Dedifferentiated amniotic fluid mesenchymal stem cell (primary cell): ENCODE data around the gene MYH6.
"Not testable (repeated sequence)": the region's sequence is repeated elsewhere in the genome, so short reads cannot be mapped to it uniquely, and the experiment has no call there.

Experiments
- DNase-seq: peaks from one replicate; pipeline ENCODE4 v3.0.0-alpha.2; 2016; ENCODE audit errors: extremely low spot score

The MYH6 gene

DNA sequence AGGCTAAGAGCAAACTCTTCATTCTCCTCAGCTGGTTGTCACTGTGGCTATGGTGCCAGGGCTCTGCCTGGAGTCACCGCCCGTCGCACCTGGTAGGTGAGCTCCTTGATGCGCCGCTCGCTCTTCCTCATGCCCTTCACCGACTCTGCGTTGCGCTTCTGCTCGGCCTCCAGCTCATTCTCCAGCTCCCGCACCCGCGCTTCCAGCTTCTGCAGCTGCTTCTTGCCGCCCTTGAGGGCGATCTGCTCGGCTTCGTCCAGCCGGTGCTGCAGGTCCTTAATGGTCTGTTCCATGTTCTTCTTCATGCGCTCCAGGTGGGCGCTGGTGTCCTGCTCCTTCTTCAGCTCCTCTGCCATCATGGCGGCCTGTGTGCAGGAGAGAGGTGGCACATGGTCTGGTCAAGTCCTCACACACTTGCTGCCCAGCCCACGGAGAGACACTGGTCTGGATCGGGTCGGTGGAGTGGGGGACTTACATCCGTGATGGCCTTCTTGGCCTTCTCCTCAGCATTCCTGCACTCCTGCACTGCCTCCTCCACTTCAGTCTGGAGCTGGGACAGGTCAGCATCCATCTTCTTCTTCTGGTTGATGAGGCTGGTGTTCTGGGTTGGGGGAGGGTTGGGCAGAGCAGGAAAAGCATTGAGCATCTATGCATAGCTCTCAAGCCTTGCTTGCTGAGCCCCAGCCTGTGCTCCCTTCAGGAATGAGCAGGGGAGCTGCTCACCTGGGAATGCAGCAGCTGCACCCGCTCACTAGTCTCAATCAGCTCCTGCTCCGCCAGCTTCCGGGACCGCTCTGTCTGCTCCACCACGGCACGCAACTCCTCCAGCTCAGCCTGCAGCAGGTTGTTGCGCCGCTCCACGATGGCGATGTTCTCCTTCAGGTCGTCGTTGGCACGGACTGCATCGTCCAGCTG, 7.1 kb upstream of the MYH6 start:
- DNase-seq, result no peak

GRCh38 chr14:23414254-23414653, 6.2 kb upstream of the MYH6 start:
- no peak for DNase-seq

- DNase-seq, result no peak
Observed at GRCh38 chr14:23413681-23414080, 5.6 kb upstream of the MYH6 start.

DNA sequence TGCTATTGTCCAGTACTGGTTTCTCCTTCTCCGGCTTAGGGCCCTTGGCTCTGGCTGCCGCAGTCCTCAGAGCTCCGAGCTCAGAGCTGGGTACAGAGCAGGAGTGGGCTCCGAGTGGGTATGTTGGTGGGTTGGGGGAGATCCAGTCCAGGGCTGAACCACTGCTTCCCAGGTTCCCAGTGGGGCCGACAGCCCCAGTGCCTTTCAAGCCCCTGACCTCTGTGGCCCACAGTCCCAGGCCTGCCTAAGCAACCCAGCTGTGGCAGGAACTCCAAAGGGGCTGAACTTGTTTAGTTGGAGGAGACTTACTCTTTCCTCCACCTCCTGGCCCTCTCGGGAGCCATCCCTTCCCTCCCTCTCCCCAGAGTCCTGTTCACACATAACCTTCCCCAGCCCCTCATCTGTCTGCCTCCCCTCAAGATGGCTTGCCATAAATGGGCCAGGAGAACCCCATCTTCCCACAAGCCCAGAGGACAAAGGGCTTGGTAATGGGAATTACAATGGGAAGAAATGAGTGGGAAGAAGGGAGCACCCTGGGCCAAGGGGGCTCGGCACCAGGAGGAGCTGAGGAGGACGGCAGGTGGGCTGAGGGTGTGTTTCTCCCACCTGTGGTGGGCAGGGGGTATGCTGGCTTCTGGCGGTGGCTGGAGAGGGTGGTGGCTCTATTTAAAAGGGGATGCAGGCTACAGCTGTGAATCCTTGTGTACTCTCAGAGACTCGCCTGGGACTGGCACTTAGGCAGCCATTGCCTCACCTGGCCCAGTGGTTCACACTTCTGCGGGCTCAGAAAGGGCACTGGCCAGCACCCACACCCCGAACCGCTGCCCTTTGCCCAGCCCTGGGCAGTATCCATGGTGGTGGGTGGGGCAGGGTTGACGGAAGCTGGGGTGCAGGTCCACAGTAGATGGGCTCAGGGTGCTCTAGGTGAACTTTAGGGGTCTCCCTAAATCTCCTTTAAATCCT, 3.8 kb upstream of the MYH6 start:
- no peak for DNase-seq

GRCh38 chr14:23409966-23410635, 2.0 kb upstream of the MYH6 start:
- no peak for DNase-seq

GRCh38 chr14:23409475-23409874, 1.4 kb upstream of the MYH6 start:
- DNase-seq, result no peak

DNA sequence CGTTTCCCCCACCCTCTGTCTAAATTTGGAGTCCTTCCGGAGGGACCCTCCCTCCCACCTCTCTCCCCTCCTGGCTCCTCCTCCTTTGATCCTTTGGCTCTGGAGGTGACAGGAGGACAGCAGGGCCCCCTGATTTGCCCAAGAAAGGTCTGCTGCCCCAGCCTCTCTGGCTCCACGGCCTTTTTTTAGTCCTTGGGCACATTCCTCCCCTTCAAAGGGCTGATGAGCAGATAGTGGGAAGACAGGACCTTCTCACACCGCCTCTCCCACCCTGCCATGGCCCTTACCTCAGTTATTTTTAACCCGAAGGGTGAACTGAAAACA, 196 bp upstream of the MYH6 start:
- DNase-seq, result no peak

DNA sequence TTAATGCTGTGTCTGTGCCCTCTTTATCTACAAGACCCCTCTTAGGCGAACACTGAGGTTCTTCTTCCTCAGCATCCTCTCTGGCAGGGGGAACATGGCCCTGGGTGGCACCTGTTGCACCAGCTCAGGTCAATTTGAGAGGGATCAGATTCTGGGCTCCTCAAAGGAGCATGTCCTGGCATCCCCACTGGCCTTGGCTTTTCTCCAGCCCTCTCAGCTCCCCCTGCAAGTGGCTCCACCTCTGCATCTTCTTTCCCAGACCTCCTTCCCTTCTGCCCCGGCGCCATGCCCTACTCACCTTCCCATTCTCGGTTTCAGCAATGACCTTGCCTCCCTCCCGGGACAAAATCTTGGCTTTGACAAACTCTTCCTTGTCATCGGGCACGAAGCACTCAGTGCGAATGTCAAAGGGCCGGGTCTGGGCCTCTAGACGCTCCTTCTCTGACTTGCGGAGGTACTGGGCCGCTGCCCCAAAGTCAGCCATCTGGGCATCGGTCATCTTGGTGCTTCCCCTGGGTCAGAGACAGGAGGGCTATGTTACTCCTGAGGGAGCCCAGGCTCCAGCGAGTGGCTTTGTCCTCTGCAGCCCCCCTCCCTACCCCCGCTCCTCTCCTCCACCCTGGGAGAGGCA, 1.2 kb downstream of the MYH6 start:
- no peak for DNase-seq

DNA sequence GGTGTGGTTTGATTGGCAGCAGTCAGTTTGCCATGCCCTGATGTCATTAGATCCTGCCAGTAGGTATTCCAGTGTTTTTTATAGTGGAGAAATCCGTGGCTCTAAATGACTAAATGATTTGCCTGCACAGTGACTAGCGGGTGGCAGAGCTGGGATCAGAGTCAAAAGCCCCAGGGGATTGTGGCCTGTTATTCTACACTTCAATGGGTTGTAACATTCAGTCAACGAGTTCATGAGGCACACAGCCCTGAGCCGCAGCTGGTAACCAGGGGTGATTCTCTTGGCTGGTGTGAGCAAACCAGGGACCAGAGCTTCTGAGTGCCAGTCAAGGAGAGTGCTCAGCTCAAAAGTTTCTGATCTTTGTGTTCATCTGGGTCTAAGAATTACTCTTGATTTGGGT, 1.8 kb downstream of the MYH6 start:
- no peak for DNase-seq

DNA sequence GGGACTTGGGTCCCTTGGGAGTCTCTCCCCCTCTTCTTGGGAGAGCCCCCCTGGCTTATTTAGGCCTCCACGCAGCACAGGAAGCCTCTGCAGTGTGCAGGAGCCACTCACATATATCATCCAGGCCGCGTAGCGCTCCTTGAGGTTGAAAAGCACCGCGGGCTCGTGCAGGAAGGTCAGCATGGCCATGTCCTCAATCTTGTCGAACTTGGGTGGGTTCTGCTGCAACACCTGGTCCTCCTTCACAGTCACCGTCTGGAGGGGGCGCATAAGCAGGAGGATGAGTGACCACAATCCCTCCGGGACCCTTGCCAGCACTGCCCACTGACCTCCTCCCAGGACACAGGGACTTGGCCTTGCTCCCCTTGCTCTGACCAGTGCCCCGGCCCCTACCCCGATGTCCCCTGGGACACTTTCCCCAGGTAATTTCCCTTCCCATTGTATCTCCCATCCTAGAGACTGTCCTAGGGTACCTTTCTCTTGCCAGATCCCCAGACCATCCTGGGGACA, 2.5 kb downstream of the MYH6 start:
- no peak for DNase-seq

DNA sequence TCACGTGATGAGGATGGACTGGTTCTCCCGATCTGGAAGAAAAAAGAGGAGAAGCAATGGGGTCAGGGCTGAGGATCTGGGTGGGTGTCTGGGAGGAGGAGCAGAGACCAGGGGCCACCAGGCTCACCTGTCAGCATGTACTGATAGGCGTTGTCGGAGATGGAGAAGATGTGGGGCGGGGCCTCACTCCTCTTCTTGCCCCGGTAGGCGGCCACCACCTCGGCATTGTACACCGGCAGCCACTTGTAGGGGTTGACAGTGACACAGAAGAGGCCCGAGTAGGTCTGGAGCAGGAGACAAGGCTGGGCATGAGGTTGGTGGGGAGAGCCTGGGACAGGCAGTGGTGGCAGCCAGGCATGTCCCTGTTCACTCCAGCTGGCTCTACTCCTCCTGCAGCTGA, 3.0 kb downstream of the MYH6 start:
- no peak for DNase-seq

GRCh38 chr14:23404331-23404900, 3.7 kb downstream of the MYH6 start:
- DNase-seq, result no peak

GRCh38 chr14:23403908-23404307, 4.2 kb downstream of the MYH6 start:
- no peak for DNase-seq

- no peak for DNase-seq
Observed at GRCh38 chr14:23403139-23403438, 5.0 kb downstream of the MYH6 start.

- no peak for DNase-seq
Observed at GRCh38 chr14:23402296-23403138, 5.6 kb downstream of the MYH6 start.

- DNase-seq, result no peak
Observed at GRCh38 chr14:23401291-23401690, 6.8 kb downstream of the MYH6 start.

- DNase-seq, result not testable (repeated sequence)
Observed at GRCh38 chr14:23400496-23401149, 7.5 kb downstream of the MYH6 start.

GRCh38 chr14:23399591-23399990, 8.5 kb downstream of the MYH6 start:
- DNase-seq, result no peak

DNA sequence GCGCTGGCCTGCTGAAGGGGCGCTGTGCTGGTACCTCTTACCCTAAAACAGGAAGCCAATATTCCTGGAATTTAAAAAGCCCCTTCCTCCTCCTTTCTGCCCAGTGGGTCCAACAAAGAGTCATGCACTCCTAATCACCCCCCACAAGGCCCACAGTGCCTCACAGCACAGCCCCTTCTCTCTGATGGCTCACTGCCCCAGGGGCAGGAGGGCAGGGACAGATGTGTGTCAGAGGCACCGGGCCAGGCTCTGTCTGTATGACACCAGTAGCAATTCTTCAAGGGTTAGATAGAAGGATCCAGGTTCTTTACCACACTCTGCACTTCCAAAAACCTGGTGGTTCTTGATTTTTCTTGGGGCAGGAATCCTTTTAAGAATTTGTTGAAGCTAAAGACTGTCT, 8.9 kb downstream of the MYH6 start:
- no peak for DNase-seq

DNA sequence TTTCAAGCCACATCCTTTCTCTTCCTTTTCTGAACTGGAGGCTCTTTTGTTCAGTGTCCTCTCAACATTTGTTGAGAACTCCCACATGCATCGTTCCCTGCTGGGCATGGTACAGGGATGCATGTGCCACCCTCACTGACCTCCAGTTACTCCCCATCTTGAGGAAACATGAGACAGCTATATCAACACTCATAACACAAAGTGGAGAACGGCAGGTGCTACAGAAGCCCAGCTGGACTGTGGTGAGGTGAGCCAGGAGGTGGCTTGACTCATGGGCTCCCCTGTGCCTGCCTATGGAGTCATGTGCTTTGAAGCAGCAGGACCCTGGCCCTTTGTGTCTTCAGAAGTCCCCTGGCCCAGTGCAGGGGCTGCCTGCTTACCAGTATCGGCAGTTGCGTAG, 9.7 kb downstream of the MYH6 start:
- DNase-seq, result no peak
